ENCODE measurements around the gene LRMDA. TPM values are rescaled to one million over a fixed set of nuclear protein-coding genes. Genes with fewer than 3 reads are reported as not detected.

The LRMDA gene
- total RNA-seq, 1 experiment from 2014 or later: 1.2 TPM

- Histone ChIP-seq H3K9ac (ENCODE audit: low read length) (no peak overlapping the region), H4K20me1 (ENCODE audit: low read length) (no peaks in the 10 kb centered on the region), H3K27ac (ENCODE audit: low read length) (no peak overlapping the region), H3K27me3 (ENCODE audit: low read length) (peaks cover 23% of the 10 kb centered on the region), H3K4me3 (ENCODE audit: low read length) (no peak overlapping the region), H3K4me2 (ENCODE audit: low read length) (no peak overlapping the region), H3K79me2 (ENCODE audit: low read length) (no peaks in the 10 kb centered on the region), H3F3A (ENCODE audit: low read length, unreplicated experiment) (no peaks in the 10 kb centered on the region), H3K9me3 (ENCODE audit: low read length) (no peaks in the 10 kb centered on the region), H3K36me3 (ENCODE audit: low read depth, low read length) (no peaks in the 10 kb centered on the region), H2AFZ (ENCODE audit: low read length) (no peak overlapping the region), H3K9me2 (replicated peaks; ENCODE audit: low read length) (no peaks in the 10 kb centered on the region), H3K4me1 (ENCODE audit: insufficient read depth, low read length) (0 out of 2 replicates have a peak, but pooled peaks cover under 1% of the 10 kb centered on the region)
- ChIA-PET POLR2A (ENCODE audit: unreplicated experiment) (no interaction called here), CTCF (no interaction called here)
- no peak for TF ChIP-seq EZH2phosphoT487 (IDR thresholded peaks at IDR 0.05; ENCODE audit: borderline replicate concordance, low read length)
- TF ChIP-seq CTCF (conservative IDR thresholded peaks at IDR 0.05; ENCODE audit: low read depth, low read length): no peak
- TF ChIP-seq EZH2 (IDR thresholded peaks at IDR 0.05; ENCODE audit: low read length, unreplicated experiment): no peak
- intact Hi-C loops (cut with micrococcal nuclease): no loop called here
- DNase-seq (no peak), ATAC-seq (no peak)
- no TSS peak for BruUV-seq (replicated peaks)
Measured at GRCh38 chr10:75611993-75612372, 180.6 kb downstream of the LRMDA start.

- Histone ChIP-seq H3K4me3 (ENCODE audit: low read length) (no peak overlapping the region), H3K9me2 (replicated peaks; ENCODE audit: low read length) (no peaks in the 10 kb centered on the region), H3K4me1 (ENCODE audit: insufficient read depth, low read length) (no peaks in the 10 kb centered on the region), H3K27me3 (ENCODE audit: low read length) (peaks cover 26% of the 10 kb centered on the region), H4K20me1 (ENCODE audit: low read length) (no peaks in the 10 kb centered on the region), H3K9me3 (ENCODE audit: low read length) (no peaks in the 10 kb centered on the region), H3K27ac (ENCODE audit: low read length) (no peak overlapping the region), H3K79me2 (ENCODE audit: low read length) (no peaks in the 10 kb centered on the region), H3K4me2 (ENCODE audit: low read length) (no peak overlapping the region), H2AFZ (ENCODE audit: low read length) (no peak overlapping the region), H3F3A (ENCODE audit: low read length, unreplicated experiment) (no peaks in the 10 kb centered on the region), H3K36me3 (ENCODE audit: low read depth, low read length) (no peaks in the 10 kb centered on the region), H3K9ac (ENCODE audit: low read length) (no peak overlapping the region)
- no peak for ATAC-seq
- no peak for TF ChIP-seq EZH2phosphoT487 (IDR thresholded peaks at IDR 0.05; ENCODE audit: borderline replicate concordance, low read length)
- no peak for TF ChIP-seq CTCF (conservative IDR thresholded peaks at IDR 0.05; ENCODE audit: low read depth, low read length)
- TF ChIP-seq EZH2 (IDR thresholded peaks at IDR 0.05; ENCODE audit: low read length, unreplicated experiment): no peak
- POLR2A ChIA-PET (ENCODE audit: unreplicated experiment): no interaction called here
- BruUV-seq (replicated peaks): no TSS peak
- no peak for DNase-seq
- CTCF ChIA-PET: no interaction called here
- intact Hi-C loops (cut with micrococcal nuclease): no loop called here
Measured at GRCh38 chr10:75612904-75613684, 181.7 kb downstream of the LRMDA start.
